Skeletal muscle tissue (tissue), 4 donors: ENCODE results near the gene LRRC8D. TPM values are rescaled to one million over a fixed set of nuclear protein-coding genes. Genes with fewer than 3 reads are reported as not detected.
"Not testable (repeated sequence)": the region's sequence is repeated elsewhere in the genome, so short reads cannot be mapped to it uniquely, and the experiment has no call there.

Experiments used
- H3K27ac ChIP-seq: one replicate; pipeline ENCODE4 v1.7.0; 2013; ENCODE audit warnings: mild to moderate bottlenecking, low read depth, low read length, inconsistent platforms
- H3K27me3 ChIP-seq, 3 donors: one replicate each; pipeline ENCODE4 v1.7.0; 2013; ENCODE audit warnings: low read length in 3 of 3; ENCODE audit not compliant: control insufficient read depth in 3 of 3, insufficient read depth in 3 of 3
- H3K36me3 ChIP-seq, 3 donors: one replicate each; pipeline ENCODE4 v1.7.0; 2013; ENCODE audit warnings: low read length in 3 of 3; ENCODE audit not compliant: control insufficient read depth in 3 of 3, insufficient read depth in 3 of 3
- H3K4me1 ChIP-seq, 3 donors: one replicate each; pipeline ENCODE4 v1.7.0; 2013; ENCODE audit warnings: low read length in 3 of 3, mild to moderate bottlenecking in 3 of 3; ENCODE audit not compliant: control insufficient read depth in 3 of 3, insufficient read depth in 3 of 3
- H3K4me3 ChIP-seq, 3 donors: one replicate each; pipeline ENCODE4 v1.7.0; 2013; ENCODE audit warnings: low read length in 3 of 3
- H3K9ac ChIP-seq, 3 donors: one replicate each; pipeline ENCODE4 v1.7.0; 2013; ENCODE audit warnings: low read length in 3 of 3, mild to moderate bottlenecking in 3 of 3, moderate library complexity in 2 of 3, low read depth in 1 of 3
- H3K9me3 ChIP-seq, 3 donors: one replicate each; pipeline ENCODE4 v1.7.0; 2013; ENCODE audit warnings: low read length in 3 of 3; ENCODE audit not compliant: control insufficient read depth in 3 of 3
- total RNA-seq: library from RNA; depleted of rRNA; stranded (reverse); fragments of >200 nt; gene quantifications from one replicate; pipeline ENCODE4 v1.2.3, GENCODE V29; 2014
- donor health status: Osteomylitis.

LRRC8D gene
- total RNA-seq, 1 donor from 2014 or later = 4.7 TPM

DNA sequence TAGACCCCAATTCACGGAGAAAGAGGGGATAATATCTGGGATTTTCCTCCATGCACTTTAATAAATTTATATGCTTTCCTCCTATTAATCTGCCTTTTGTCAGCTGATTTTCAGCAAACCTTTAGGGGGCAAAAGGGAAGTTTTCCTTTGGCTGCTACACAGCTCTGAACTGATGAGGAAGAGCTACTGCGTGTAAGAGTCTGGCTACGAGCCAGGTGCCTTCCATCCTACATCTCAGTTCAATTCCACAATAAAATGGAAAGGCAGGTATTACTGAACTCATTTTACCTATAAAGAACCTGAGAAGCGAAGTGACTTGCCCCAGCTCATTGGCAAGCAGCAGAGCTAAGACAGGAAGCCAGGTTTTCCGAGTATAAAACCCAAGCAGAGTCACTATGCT lies 145.8 kb downstream of the LRRC8D start:
- H3K27ac ChIP-seq = no peak overlapping the region
- no peaks in the 10 kb centered on the region for H3K9me3 ChIP-seq
- no peaks in the 10 kb centered on the region for H3K27me3 ChIP-seq
- peaks cover 0 to 3% (median 2%) of the 10 kb centered on the region in 3 donors for H3K4me1 ChIP-seq
- no peak overlapping the region for H3K4me3 ChIP-seq
- H3K36me3 ChIP-seq = no peaks in the 10 kb centered on the region
- no peak overlapping the region for H3K9ac ChIP-seq

DNA sequence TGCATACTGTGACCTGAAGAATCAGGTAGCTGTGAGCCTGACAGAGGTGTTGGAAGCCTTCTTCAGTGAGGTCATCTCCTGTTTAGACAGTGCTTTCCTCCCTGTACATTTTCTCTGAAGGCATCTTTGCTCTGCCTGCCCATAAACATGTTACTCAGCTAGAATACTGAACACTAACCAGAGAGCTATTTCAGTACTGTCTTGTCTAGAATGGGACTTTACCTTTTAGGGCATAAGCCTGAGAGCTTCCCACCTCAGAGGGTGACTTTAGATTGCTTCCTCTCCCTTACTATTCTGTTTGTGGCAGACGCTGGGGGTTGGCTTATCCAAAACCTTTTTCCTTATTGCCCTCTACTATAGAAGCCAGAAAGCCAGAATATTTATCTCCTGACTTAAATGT lies 150.8 kb downstream of the LRRC8D start:
- Histone ChIP-seq H3K4me1 (peaks cover 0 to 3% (median 2%) of the 10 kb centered on the region in 3 donors), H3K36me3 (no peaks in the 10 kb centered on the region), H3K4me3 (no peak overlapping the region), H3K9me3 (no peaks in the 10 kb centered on the region), H3K9ac (no peak overlapping the region), H3K27ac (no peak overlapping the region), H3K27me3 (no peaks in the 10 kb centered on the region)

DNA sequence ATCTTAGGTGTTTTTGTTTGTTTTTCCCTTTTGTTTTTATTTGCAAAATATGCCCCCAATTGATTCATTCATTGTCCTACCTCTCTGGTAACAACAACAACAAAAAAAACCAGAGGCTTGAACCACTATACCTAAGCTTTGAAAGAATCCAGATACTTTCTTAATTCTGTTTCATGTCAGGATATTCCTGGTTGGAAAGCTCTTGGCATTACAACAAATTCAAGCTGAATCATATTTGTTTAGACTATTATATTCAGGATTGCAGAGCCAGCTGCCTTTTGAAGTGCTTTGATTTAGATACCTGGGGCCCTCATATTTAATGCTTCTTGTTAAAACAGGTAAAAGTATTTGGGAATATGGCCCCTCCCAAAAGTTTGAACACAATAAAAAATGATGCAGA lies 151.2 kb downstream of the LRRC8D start:
- peaks cover 0 to 3% (median 2%) of the 10 kb centered on the region in 3 donors for H3K4me1 ChIP-seq
- H3K9me3 ChIP-seq = no peaks in the 10 kb centered on the region
- H3K36me3 ChIP-seq = no peaks in the 10 kb centered on the region
- H3K27ac ChIP-seq = no peak overlapping the region
- H3K4me3 ChIP-seq = no peak overlapping the region
- H3K27me3 ChIP-seq = no peaks in the 10 kb centered on the region
- no peak overlapping the region for H3K9ac ChIP-seq

DNA sequence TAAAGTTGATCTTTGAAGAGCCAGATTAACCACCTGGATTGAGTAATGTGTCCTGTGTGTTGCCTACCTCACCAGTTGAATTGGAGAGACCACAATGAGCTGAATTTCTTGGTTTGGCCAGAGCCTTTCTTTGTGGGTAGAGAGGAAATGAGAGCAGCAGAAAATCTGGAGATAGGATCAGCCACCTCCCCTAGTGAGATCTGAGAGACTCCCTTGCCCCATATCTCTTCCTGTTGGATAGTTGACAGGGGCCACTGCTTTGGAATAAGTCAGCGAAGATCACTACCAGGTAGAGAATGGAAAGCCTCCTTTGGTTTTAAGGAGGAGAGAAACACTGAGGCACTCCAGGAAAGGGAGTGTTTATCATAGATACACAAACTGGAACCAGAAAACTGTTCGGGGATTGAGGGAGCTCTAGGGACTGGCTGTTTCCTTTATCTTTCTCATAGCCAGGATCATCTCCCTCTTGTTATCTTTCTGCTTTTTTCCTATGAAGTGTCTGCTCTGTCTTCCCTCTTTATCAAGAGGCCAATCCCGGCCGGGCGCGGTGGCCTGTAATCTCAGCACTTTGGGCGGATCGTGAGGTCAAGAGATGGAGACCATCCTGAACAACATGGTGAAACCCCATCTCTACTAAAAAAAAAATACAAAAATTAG lies 152.8 kb downstream of the LRRC8D start:
- Histone ChIP-seq H3K4me1 (peaks cover 0 to 3% (median 2%) of the 10 kb centered on the region in 3 donors), H3K9ac (no peak overlapping the region), H3K27ac (no peak overlapping the region), H3K36me3 (no peaks in the 10 kb centered on the region), H3K27me3 (no peaks in the 10 kb centered on the region), H3K4me3 (no peak overlapping the region), H3K9me3 (no peaks in the 10 kb centered on the region)

DNA sequence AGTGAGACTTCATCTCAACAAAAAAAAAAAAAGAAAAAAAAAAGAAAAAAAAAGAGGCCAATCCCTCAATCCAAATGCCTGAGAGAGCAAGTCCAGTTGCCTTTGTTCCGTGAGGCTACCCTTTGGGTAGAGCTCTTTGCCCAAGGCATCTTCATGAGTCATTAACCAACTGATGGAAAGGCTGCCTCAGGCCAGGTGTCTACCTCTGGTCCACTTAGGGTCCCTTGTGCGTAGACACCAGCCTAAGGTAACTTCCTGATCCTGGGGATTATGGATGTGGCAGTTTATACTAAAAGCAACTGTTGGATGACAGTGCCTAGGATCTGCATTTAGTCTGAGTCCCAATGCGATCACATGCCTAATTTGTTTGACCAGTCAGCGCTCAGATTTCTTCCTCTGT lies 153.4 kb downstream of the LRRC8D start:
- Histone ChIP-seq H3K4me3 (no peak overlapping the region), H3K4me1 (peaks cover 0 to 3% (median 2%) of the 10 kb centered on the region in 3 donors), H3K27me3 (no peaks in the 10 kb centered on the region), H3K27ac (no peak overlapping the region), H3K9me3 (no peaks in the 10 kb centered on the region), H3K9ac (no peak overlapping the region), H3K36me3 (no peaks in the 10 kb centered on the region)

DNA sequence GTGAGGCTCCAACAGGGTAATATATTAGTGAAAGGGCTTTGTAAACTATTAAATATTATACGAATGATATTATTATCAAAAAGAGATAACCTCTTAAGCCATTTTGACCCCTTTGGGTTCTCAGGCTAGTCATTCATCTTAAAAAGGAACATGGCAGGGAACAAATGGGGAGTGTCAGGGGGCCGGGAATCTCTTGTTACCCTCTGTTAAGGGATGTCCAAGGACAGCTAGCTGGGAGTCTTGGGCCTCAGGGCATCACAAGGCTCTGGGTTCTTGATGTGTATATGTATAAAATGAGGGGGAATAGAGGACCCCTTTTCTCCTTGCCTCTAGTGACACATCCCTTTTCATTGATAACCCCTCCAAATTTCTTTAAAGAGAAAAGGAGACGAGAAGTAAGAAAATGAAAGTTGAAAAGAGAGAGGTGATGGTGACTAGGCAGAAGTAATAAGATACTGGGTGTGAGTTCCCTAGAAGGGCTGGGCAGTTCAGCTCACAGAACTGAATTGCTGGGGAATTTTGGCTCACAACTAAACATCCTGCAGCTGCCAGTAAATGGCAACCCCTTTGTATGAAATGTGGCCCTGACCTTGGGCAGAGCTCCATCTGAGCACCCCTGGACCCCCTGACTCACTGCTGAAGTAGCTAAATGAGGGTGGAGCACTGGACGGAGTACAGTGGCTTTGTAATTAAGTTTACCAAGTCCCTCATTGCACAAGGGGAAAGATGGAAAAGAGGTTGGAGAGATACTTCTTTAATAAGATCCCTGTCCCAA lies 154.1 kb downstream of the LRRC8D start:
- H3K27me3 ChIP-seq = no peaks in the 10 kb centered on the region
- no peaks in the 10 kb centered on the region for H3K9me3 ChIP-seq
- peaks cover 0 to 3% (median 2%) of the 10 kb centered on the region in 3 donors for H3K4me1 ChIP-seq
- no peak overlapping the region for H3K27ac ChIP-seq
- no peaks in the 10 kb centered on the region for H3K36me3 ChIP-seq
- no peak overlapping the region for H3K4me3 ChIP-seq
- no peak overlapping the region for H3K9ac ChIP-seq

DNA sequence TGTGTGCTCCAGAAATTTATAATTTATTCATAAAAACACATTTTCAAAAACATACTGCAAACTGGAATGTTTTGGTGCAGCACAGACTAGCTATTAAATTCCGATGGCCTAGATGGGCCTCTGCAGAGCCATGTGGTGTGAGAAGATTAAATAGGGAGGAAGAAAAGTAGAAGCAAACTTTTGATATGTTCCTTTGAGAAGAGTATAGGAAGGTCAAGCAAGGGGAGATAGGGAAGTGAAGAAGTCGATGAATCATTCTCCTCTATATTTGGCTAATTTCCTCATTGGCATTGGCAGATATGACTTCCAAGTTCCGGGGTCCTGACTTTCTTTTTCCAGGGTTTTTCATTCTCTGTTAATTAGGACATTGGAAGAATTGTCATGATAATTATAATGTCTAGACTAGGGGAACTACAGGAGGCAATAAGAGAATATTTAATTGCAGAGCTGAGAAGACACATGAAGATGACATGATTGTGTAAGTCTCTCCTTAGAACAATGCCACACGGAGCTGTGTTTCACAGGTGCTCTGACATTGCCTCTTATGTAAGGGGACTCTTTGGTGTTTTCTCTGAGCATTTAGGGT lies 154.8 kb downstream of the LRRC8D start:
- Histone ChIP-seq H3K9ac (no peak overlapping the region), H3K9me3 (no peaks in the 10 kb centered on the region), H3K4me3 (no peak overlapping the region), H3K27ac (no peak overlapping the region), H3K36me3 (no peaks in the 10 kb centered on the region), H3K27me3 (no peaks in the 10 kb centered on the region), H3K4me1 (peaks cover 0 to 3% (median 2%) of the 10 kb centered on the region in 3 donors)

DNA sequence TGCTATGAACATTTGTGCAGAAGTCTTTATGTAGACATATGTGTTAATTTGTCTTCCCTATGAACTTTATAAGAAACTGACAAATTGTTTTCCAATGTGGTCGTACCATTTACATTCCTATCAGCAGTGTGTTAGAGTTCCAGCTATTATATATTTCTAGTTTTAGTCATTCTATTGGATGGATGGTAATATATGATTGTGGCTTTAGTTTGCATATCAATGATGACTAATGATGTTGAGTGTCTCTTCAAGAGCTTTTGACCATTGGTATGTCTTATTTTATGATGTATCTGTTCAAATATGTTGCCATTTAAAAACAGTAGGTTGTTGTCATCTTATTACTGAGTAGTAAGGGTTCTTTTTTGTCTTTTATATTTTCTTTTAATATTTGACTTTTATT lies 157.9 kb downstream of the LRRC8D start:
- Histone ChIP-seq H3K9me3 (no peaks in the 10 kb centered on the region), H3K27ac (no peak overlapping the region), H3K4me3 (no peak overlapping the region), H3K9ac (no peak overlapping the region), H3K4me1 (peaks cover 0 to 3% (median 2%) of the 10 kb centered on the region in 3 donors), H3K36me3 (no peaks in the 10 kb centered on the region), H3K27me3 (no peaks in the 10 kb centered on the region)

DNA sequence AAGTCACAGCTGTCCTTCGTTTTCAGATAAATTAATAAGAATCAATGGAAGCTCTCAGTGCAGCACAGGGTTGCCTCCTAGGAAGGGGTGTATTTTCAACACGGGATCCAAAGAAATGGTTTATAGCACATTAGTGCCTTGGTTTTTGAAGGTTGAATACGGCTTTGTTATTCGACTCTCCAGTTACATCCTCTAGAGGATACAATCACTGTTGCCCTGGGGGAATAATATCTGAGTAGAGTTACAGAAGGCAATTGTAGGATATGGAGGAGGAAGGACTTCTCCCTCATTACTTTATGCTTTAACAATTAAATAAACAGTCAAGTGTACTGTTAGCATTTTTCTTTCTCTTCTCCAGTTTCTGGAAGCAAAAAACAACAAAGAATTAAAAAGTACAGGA lies 159.8 kb downstream of the LRRC8D start:
- Histone ChIP-seq H3K4me1 (no peaks in the 10 kb centered on the region), H3K27me3 (no peaks in the 10 kb centered on the region), H3K36me3 (no peaks in the 10 kb centered on the region), H3K9me3 (no peaks in the 10 kb centered on the region), H3K27ac (no peak overlapping the region), H3K9ac (no peak overlapping the region), H3K4me3 (no peak overlapping the region)

DNA sequence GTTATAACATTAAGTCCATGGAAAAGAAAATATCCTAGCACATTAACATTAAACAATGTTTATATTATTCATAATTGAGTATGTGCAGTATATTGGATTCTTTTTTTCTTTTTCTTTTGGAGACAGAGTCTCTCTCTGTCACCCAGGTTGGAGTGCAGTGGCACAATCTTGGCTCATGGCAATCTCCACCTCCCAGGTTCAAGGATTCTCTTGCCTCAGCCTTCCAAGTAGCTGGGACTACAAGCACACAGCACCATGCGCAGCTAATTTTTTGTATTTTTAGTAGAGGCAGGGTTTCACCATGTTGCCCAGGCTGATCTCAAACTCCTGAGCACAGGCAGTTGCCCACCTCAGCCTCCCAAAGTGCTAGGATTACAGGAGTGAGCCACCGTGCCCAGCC lies 162.0 kb downstream of the LRRC8D start:
- H3K4me3 ChIP-seq, H3K9me3 ChIP-seq, H3K36me3 ChIP-seq, H3K9ac ChIP-seq, H3K27me3 ChIP-seq, H3K27ac ChIP-seq, H3K4me1 ChIP-seq: not testable (repeated sequence)
